NT2/D1 (cell line): ENCODE measurements around the gene LAMA5.

Source experiments
- DNase-seq: peaks from one replicate; pipeline ENCODE4 v3.0.0-alpha.2; 2011; ENCODE audit warnings: low read depth, low spot score
- H3K27me3 ChIP-seq: 2 replicates; pipeline ENCODE4 v1.6.0; 2011; ENCODE audit warnings: mild to moderate bottlenecking; ENCODE audit not compliant: insufficient read length, insufficient read depth
- H3K36me3 ChIP-seq: 2 replicates; pipeline ENCODE4 v1.6.1; 2011; ENCODE audit warnings: mild to moderate bottlenecking, low read length, mixed read lengths; ENCODE audit not compliant: insufficient read depth, insufficient read length
- H3K4me1 ChIP-seq: 2 replicates; pipeline ENCODE4 v1.5.1; 2011; ENCODE audit not compliant: insufficient read depth, insufficient read length
- H3K4me3 ChIP-seq: 2 replicates; pipeline ENCODE4 v1.5.1; 2011; ENCODE audit warnings: low read depth; ENCODE audit not compliant: insufficient read length
- H3K9ac ChIP-seq: 2 replicates; pipeline ENCODE4 v1.6.0; 2011; ENCODE audit warnings: low read depth; ENCODE audit not compliant: insufficient read length
- H3K9me3 ChIP-seq: 2 replicates; pipeline ENCODE4 v1.5.1; 2011; ENCODE audit warnings: mild to moderate bottlenecking, low read length; ENCODE audit not compliant: insufficient read depth
- SUZ12 ChIP-seq: IDR thresholded peaks from 2 replicates; pipeline ENCODE4 v1.6.1; 2011; ENCODE audit not compliant: insufficient read length, insufficient read depth; ENCODE audit errors: extremely low read depth
- YY1 ChIP-seq: IDR thresholded peaks from 2 replicates; pipeline ENCODE4 v1.6.1; 2011; ENCODE audit not compliant: insufficient read length, insufficient read depth
- ZNF274 ChIP-seq: IDR thresholded peaks from 2 replicates; pipeline ENCODE4 v1.6.1; 2011; ENCODE audit warnings: mild to moderate bottlenecking, low read depth, low read length

LAMA5 gene

DNA sequence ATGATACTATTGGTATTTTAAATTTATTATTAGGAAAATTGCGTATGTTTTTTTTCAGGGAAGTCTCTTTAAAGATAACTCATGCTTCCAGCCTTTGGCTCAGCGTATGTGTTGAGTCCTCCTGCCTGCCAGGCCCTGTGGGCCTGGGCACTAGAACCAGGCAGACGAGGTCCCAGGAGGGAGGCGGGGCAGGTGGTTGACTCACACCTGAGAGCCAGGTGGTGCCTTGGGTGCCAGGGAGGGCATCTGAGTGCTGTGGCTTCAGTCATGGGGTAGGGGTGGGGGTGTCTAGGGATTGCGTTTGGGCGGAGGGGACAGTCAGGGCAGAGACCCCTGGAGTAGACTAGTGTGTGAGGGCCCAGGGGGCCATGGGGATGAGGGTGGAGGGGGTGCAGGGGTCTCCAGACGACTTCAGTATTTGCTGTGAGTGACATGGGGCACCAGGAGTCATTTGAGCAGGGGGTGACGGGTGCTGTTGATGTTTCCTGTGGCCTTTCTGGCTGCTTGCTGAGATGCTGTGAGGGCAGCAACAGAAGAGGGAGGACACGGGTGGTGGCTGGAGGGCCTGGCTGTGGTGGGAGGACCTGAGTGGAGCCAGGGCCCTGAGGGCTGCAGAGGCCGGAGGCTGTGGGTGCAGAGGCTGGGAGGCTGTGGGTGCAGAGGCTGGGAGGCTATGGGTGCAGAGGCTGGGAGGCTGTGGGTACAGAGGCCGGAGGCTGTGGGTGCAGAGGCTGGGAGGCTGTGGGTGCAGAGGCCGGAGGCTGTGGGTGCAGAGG lies 79.2 kb downstream of the LAMA5 start:
- Histone ChIP-seq H3K9me3 (no peaks in the 10 kb centered on the region), H3K9ac (no peak overlapping the region), H3K27me3 (no peaks in the 10 kb centered on the region), H3K4me3 (no peak overlapping the region), H3K36me3 (peaks cover 52% of the 10 kb centered on the region), H3K4me1 (no peaks in the 10 kb centered on the region)
- DNase-seq = no peak
- TF ChIP-seq YY1 (no peak), SUZ12 (no peak), ZNF274 (no peak)

DNA sequence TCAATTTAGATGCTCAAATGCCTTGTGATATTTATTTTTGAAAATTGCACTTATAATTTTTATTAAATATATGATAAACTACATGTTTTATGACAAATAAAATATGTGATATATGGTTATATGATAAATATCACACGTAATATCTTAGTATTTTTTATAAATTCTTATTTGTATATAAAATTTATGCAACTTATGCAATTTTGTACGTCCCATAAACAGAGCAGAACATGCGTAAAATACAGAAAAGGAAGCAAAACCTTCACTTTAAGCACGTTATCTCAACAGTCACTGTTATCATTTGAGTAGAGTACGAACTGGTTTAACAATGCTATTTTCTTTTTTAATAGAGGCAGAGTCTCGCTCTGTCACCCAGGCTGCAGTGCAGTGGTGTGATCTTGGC lies 80.0 kb downstream of the LAMA5 start:
- no peak overlapping the region for H3K4me3 ChIP-seq
- DNase-seq = no peak
- no peak for TF ChIP-seq YY1
- no peak for TF ChIP-seq SUZ12
- TF ChIP-seq ZNF274 = no peak
- H3K36me3 ChIP-seq = peaks cover 57% of the 10 kb centered on the region
- H3K9me3 ChIP-seq = no peaks in the 10 kb centered on the region
- no peaks in the 10 kb centered on the region for H3K4me1 ChIP-seq
- H3K27me3 ChIP-seq = no peaks in the 10 kb centered on the region
- no peak overlapping the region for H3K9ac ChIP-seq

DNA sequence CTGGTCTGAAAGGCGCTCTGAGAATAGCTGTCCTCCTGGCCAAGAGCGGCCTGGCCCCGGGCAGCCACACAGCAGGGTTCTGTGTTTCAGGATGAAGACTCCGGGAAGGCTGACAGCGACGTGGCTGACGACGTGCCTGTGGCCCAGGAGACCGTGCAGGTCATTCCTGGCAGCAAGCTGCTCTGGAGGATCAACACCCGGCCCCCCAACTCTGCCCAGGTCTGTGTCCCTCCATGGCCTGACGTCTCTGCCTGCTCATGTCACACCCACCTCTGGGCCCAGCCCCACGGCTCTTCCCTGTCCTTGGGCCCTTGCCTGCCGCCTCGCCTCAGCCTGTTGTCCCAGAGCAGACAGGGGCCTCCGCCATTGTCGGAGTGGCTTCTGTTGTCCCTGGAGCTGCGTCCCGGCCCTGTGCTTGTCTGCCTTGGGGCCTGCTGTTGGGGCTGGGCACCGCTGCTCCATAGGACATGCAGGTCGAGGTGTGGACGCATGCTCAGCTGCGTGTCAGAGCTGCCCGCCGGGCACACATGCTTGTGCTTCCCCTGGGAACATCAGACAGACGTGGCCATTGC lies 80.5 kb downstream of the LAMA5 start:
- DNase-seq = no peak
- no peaks in the 10 kb centered on the region for H3K27me3 ChIP-seq
- H3K4me3 ChIP-seq = no peak overlapping the region
- H3K4me1 ChIP-seq = no peaks in the 10 kb centered on the region
- H3K36me3 ChIP-seq = peaks cover 58% of the 10 kb centered on the region
- no peaks in the 10 kb centered on the region for H3K9me3 ChIP-seq
- no peak overlapping the region for H3K9ac ChIP-seq
- TF ChIP-seq YY1 = no peak
- TF ChIP-seq SUZ12 = no peak
- no peak for TF ChIP-seq ZNF274

DNA sequence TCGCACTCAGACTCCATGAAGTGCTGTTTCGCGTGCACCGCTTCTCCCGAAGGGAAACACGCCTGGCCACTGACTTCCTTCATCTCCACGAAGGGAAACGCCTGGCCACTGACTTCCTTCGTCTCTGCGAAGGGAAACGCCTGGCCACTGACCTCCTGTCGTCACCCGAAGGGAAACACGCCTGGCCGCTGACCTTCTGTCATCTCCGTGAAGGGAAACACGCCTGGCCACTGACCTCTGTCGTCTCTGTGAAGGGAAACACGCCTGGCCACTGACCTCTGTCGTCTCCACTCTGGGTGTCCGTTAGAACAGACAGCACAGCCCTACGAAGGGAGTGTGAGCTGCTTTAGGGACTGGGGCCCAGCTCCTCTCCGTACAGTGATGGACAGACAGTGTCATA lies 81.4 kb downstream of the LAMA5 start:
- DNase-seq = no peak
- H3K9me3 ChIP-seq = no peaks in the 10 kb centered on the region
- H3K9ac ChIP-seq = no peak overlapping the region
- H3K36me3 ChIP-seq = peaks cover 60% of the 10 kb centered on the region
- H3K4me1 ChIP-seq = no peaks in the 10 kb centered on the region
- H3K27me3 ChIP-seq = no peaks in the 10 kb centered on the region
- no peak overlapping the region for H3K4me3 ChIP-seq
- TF ChIP-seq YY1 (no peak), SUZ12 (no peak), ZNF274 (no peak)

DNA sequence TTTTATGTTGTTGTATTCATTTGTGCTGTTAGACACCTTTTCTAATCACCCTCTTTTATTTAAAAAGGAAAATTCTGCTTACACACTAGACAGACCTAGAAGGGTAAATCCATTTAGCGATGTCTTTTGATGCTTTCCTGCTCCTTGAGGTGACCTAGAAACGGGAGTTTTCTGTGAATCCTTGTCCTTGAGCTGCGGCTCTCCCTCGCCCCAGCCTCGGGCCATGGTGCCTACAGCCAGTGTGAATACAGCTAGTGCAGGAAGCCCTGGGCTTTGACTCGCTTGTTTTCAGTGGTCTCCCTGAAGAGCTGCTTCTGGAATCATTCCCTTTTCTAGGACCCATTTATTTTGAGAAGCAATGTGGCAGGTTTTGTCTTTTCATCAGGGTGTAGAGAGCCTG lies 82.0 kb downstream of the LAMA5 start:
- Histone ChIP-seq H3K4me3 (no peak overlapping the region), H3K27me3 (no peaks in the 10 kb centered on the region), H3K9me3 (no peaks in the 10 kb centered on the region), H3K36me3 (peaks cover 65% of the 10 kb centered on the region), H3K4me1 (no peaks in the 10 kb centered on the region), H3K9ac (no peak overlapping the region)
- TF ChIP-seq ZNF274 (no peak), SUZ12 (no peak), YY1 (no peak)
- no peak for DNase-seq

DNA sequence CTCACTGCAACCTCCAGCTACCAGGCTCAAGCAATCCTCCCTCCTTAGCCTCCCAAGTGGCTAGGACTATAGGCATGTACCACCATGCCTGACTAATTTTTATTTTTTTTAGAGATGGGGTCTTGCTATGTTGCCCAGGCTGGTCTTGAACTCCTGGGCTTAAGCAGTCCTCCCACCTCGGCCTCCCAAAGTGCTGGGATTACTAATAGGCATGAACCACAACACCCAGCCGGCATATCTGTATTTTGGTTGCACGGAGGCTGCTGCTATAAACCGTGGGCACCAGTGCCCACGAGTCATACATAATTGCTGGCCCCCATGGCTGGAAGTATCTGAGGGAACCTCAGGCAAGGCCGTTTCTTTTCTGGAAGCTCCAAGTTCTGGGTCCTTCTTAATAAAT lies 82.7 kb downstream of the LAMA5 start:
- H3K36me3 ChIP-seq = peaks cover 69% of the 10 kb centered on the region

DNA sequence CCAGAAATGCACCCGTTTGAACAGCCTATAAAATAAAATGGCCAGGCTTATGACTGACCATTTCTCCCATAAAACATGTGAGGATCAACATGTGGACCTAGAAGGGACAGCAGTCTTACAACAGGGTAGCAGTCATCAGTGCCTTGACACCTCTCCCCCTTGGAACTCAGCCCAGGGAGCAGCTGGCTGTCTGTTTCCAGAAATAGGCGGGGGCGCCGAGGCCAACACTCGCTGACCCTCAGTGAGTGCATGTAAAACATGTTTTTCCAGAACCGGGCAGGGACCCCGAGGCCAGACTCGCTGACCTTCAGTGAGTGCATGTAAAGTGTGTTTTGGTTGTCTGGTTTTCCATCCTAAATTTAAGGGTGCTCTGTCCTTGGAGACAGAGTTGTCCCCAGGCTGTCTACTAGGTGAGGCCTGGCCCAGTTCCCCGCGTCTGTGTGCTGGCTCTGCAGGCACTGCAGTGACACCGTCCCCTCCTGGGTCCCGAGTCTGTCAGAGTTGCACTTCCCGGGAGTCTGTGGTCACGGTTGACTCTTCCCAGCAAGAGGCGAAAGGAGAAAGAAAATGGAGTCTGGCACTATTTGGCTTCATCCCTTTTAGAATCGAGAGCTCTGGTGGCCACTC lies 84.1 kb downstream of the LAMA5 start:
- Histone ChIP-seq H3K27me3 (no peaks in the 10 kb centered on the region), H3K9ac (no peak overlapping the region), H3K4me3 (no peak overlapping the region), H3K9me3 (no peaks in the 10 kb centered on the region), H3K4me1 (no peaks in the 10 kb centered on the region), H3K36me3 (peaks cover 73% of the 10 kb centered on the region)
- no peak for DNase-seq
- TF ChIP-seq ZNF274 (no peak), YY1 (no peak), SUZ12 (no peak)

More for the DNA sequence above, 82.7 kb downstream of the LAMA5 start:
- Histone ChIP-seq H3K4me3 (no peak overlapping the region), H3K9me3 (no peaks in the 10 kb centered on the region), H3K4me1 (no peaks in the 10 kb centered on the region), H3K9ac (no peak overlapping the region), H3K27me3 (no peaks in the 10 kb centered on the region)
- TF ChIP-seq SUZ12 (no peak), YY1 (no peak), ZNF274 (no peak)
- DNase-seq = no peak
